ENCODE data around the gene BUD31. TPM values are rescaled to one million over a fixed set of nuclear protein-coding genes. Genes with fewer than 3 reads are reported as not detected.

The BUD31 gene
- total and polyA plus RNA-seq, 2 of the 13 experiments (the other 11 are each of a cell fraction or from before 2014, with no cell fraction given) = 35.1 to 79.1 TPM

DNA sequence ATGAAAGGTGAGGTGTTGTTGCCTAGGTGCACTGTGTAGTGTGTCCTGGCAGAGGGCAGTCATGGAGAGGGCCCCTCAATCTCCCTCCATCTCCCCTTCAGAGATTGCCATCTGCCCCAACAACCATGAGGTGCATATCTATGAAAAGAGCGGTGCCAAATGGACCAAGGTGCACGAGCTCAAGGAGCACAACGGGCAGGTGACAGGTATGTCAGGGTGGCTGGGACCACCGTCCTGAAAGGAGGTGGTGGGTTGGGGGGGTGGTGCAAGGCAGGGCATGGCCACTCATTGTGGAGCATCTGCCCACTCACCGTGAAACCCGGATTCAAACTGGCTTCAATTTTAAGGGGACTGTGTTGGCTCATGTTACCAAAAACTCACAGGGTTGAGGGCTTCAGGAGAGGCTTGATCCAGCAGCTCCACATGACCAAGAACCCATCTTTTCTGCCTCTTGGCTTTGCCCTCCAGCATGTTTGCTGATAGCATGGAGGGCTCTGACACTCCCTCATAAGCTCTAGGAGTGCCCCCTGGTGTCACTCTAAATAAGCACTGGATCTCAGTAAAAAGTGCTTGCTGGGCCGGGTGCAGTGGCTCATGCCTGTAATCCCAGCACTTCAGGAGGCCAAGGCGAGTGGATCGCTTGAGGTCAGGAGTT, 22.1 kb upstream of the BUD31 start:
- Histone ChIP-seq H2AFZ (ENCODE audit: low read length) (no peak overlapping the region), H3K9ac (ENCODE audit: insufficient read depth, low read depth, low read length) (no peak overlapping the region), H3K27me3 (ENCODE audit: control insufficient read depth in 1 of 2, insufficient read depth in 2 of 2, low read length in 2 of 2) (no peaks in the 10 kb centered on the region), H3K4me3 (replicated peaks in 1 of 3; ENCODE audit: insufficient read depth in 1 of 3, low read depth in 2 of 3, low read length in 3 of 3) (no peak overlapping the region), H3K4me1 (ENCODE audit: insufficient read depth, low read length) (peaks cover 8% of the 10 kb centered on the region), H4K20me1 (ENCODE audit: insufficient read depth, low read length) (0 out of 2 replicates have a peak, but pooled peaks cover 6% of the 10 kb centered on the region), H3K9me3 (ENCODE audit: low read length) (no peaks in the 10 kb centered on the region), H3K4me2 (ENCODE audit: low read depth, low read length) (no peak overlapping the region), H3K36me3 (replicated peaks in 1 of 2; ENCODE audit: control insufficient read depth in 1 of 2, insufficient read depth in 2 of 2, low read length in 2 of 2) (peaks cover 14 to 39% of the 10 kb centered on the region in 2 experiments), H3K79me2 (ENCODE audit: insufficient read depth, low read length) (peaks cover 9% of the 10 kb centered on the region), H3K27ac (ENCODE audit: extremely low read length, insufficient read depth, low read length) (no peak overlapping the region)
- ChIA-PET POLR2A (interaction anchor here (0.7 to 1.7 kb wide), 3 partner anchors 13 to 22 kb away, joined by 3 to 5 read pairs (median 5); partner anchors contain the start of genes BUD31 and PDAP1), CTCF (ENCODE audit: low intra/inter-chr PET ratio, low total read pairs) (interaction anchor here (2.2 kb wide), 1 partner anchor 21 kb away, joined by 18 read pairs; no protein-coding TSS in a partner anchor)
- FAIRE-seq (peak; percentile 12), DNase-seq (ENCODE audit: low spot score) (peak; percentile 67), ATAC-seq (peak; percentile 75)
- in situ Hi-C loops (cut with HindIII; ENCODE audit: extremely low pct_ligation_motif_present, low pct_unique_long_range_greater_than_20kb) (no loop called here), intact Hi-C loops (cut with micrococcal nuclease; ENCODE audit: unreplicated experiment) (loop anchor here (1.0 kb wide), 1 partner anchor 21 kb away; no protein-coding TSS in a partner anchor)
- no TSS peak for BruUV-seq (replicated peaks)
- 88% methylated on average over 8 of the region's 9 CpGs for WGBS (ENCODE audit: low lambda C conversion rate)
- TF ChIP-seq MXI1 (IDR thresholded peaks at IDR 0.05; ENCODE audit: borderline replicate concordance, low read depth, low read length) (0 out of 3 replicates have a peak, but pooled peaks have one; percentile 3), HNRNPLL (IDR thresholded peaks at IDR 0.05; ENCODE audit: low read depth, low read length, poor library complexity, severe bottlenecking) (no peak), HOXA7 (CRISPR knock-in tag; IDR thresholded peaks at IDR 0.05) (no peak), ZMYM3 (CRISPR knock-in tag; IDR thresholded peaks at IDR 0.05) (peak; percentile 77; the same call in 1 of the 2 replicates), RBM22 (optimal IDR thresholded peaks at IDR 0.05; ENCODE audit: low read length) (peak; percentile 38), MIXL1 (CRISPR knock-in tag; IDR thresholded peaks at IDR 0.05) (0 out of 2 replicates have a peak, but pooled peaks have one; percentile 15), ZFY (CRISPR knock-in tag; IDR thresholded peaks at IDR 0.05) (0 out of 2 replicates have a peak, but pooled peaks have one; percentile 9), STAG1 (CRISPR knock-in tag; IDR thresholded peaks at IDR 0.05) (peak; percentile 76), ZIK1 (CRISPR knock-in tag; IDR thresholded peaks at IDR 0.05; ENCODE audit: borderline replicate concordance, low read depth) (no peak), RAD21 (CRISPR knock-in tag; IDR thresholded peaks at IDR 0.05) (peak; percentile 77), ZNF335 (CRISPR knock-in tag; IDR thresholded peaks at IDR 0.05) (0 out of 2 replicates have a peak, but pooled peaks have one; percentile 31), ZNF329 (CRISPR knock-in tag; IDR thresholded peaks at IDR 0.05; ENCODE audit: low read depth) (peak; percentile 100), SRSF1 (optimal IDR thresholded peaks at IDR 0.05; ENCODE audit: low read depth, low read length) (no peak), ZSCAN20 (CRISPR knock-in tag; IDR thresholded peaks at IDR 0.05; ENCODE audit: borderline replicate concordance) (no peak), SAP130 (CRISPR knock-in tag; IDR thresholded peaks at IDR 0.05; ENCODE audit: low read depth) (peak; percentile 38; the same call in 1 of the 2 replicates)
- TF ChIP-seq, protein P1, sequence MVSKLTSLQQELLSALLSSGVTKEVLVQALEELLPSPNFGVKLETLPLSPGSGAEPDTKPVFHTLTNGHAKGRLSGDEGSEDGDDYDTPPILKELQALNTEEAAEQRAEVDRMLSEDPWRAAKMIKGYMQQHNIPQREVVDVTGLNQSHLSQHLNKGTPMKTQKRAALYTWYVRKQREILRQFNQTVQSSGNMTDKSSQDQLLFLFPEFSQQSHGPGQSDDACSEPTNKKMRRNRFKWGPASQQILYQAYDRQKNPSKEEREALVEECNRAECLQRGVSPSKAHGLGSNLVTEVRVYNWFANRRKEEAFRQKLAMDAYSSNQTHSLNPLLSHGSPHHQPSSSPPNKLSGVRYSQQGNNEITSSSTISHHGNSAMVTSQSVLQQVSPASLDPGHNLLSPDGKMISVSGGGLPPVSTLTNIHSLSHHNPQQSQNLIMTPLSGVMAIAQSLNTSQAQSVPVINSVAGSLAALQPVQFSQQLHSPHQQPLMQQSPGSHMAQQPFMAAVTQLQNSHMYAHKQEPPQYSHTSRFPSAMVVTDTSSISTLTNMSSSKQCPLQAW (CRISPR knock-in tag; IDR thresholded peaks at IDR 0.05) = 0 out of 2 replicates have a peak, but pooled peaks have one; percentile 35
- TF ChIP-seq, protein P2, sequence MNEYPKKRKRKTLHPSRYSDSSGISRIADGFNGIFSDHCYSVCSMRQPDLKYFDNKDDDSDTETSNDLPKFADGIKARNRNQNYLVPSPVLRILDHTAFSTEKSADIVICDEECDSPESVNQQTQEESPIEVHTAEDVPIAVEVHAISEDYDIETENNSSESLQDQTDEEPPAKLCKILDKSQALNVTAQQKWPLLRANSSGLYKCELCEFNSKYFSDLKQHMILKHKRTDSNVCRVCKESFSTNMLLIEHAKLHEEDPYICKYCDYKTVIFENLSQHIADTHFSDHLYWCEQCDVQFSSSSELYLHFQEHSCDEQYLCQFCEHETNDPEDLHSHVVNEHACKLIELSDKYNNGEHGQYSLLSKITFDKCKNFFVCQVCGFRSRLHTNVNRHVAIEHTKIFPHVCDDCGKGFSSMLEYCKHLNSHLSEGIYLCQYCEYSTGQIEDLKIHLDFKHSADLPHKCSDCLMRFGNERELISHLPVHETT (CRISPR knock-in tag; conservative IDR thresholded peaks at IDR 0.05) = no peak
- TF ChIP-seq, protein P3, sequence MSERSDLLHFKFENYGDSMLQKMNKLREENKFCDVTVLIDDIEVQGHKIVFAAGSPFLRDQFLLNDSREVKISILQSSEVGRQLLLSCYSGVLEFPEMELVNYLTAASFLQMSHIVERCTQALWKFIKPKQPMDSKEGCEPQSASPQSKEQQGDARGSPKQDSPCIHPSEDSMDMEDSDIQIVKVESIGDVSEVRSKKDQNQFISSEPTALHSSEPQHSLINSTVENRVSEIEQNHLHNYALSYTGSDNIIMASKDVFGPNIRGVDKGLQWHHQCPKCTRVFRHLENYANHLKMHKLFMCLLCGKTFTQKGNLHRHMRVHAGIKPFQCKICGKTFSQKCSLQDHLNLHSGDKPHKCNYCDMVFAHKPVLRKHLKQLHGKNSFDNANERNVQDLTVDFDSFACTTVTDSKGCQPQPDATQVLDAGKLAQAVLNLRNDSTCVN (CRISPR knock-in tag; IDR thresholded peaks at IDR 0.05; ENCODE audit: borderline replicate concordance) = no peak

Data from HepG2 (cell line).